ENCODE results near the gene CTSC.

CTSC gene

DNA sequence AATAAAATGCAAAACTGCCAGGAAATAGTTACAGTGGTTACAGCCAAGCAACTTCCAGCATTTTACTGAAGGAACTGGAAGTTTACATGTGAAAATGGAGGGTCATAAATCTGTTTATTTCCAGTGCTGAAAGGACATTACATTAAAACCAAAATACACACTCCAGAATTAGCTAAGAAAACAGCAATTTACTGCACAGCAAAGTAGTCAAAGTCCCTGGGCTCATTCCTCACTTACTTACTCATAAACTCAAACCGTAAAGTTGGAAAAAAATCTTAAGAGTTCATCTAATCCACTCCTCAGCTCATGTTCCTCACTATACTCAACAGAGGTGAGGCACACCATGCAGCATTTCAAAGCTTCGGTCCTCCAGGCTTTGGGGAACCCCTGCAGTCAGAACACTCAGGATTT is 17.4 kb downstream of the CTSC start:
- DNase-seq (ENCODE audit: low read depth), result peak; percentile 85
- no peak overlapping the region for H3K4me3 ChIP-seq (ENCODE audit: control insufficient read depth, low read depth, low read length)
- TF ChIP-seq, protein P1, sequence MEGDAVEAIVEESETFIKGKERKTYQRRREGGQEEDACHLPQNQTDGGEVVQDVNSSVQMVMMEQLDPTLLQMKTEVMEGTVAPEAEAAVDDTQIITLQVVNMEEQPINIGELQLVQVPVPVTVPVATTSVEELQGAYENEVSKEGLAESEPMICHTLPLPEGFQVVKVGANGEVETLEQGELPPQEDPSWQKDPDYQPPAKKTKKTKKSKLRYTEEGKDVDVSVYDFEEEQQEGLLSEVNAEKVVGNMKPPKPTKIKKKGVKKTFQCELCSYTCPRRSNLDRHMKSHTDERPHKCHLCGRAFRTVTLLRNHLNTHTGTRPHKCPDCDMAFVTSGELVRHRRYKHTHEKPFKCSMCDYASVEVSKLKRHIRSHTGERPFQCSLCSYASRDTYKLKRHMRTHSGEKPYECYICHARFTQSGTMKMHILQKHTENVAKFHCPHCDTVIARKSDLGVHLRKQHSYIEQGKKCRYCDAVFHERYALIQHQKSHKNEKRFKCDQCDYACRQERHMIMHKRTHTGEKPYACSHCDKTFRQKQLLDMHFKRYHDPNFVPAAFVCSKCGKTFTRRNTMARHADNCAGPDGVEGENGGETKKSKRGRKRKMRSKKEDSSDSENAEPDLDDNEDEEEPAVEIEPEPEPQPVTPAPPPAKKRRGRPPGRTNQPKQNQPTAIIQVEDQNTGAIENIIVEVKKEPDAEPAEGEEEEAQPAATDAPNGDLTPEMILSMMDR (conservative IDR thresholded peaks at IDR 0.05; ENCODE audit: control insufficient read depth, insufficient read depth, low read depth, low read length), result no peak

DNA sequence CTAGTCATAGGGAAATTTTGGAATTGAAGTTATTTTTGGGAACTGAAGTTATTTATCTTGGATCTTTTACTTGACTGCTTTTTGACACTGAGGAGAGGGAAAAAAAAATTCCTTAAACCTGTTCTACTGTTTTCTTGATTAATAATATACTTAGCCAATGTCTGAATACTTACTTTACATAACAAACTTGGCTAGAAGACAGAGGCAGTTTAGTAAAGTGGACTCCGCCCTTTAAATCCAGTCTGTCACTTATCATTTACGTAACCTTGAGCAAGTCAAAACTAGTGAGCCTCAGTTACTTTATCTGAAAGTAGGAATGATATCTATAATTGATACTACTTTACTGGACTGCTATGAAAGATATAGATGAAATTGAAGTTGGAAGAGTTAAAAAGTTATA is 19.5 kb downstream of the CTSC start:
- DNase-seq (ENCODE audit: low read depth), result no peak
- TF ChIP-seq, protein P1 (conservative IDR thresholded peaks at IDR 0.05; ENCODE audit: control insufficient read depth, insufficient read depth, low read depth, low read length), result no peak
- no peak overlapping the region for H3K4me3 ChIP-seq (ENCODE audit: control insufficient read depth, low read depth, low read length)

DNA sequence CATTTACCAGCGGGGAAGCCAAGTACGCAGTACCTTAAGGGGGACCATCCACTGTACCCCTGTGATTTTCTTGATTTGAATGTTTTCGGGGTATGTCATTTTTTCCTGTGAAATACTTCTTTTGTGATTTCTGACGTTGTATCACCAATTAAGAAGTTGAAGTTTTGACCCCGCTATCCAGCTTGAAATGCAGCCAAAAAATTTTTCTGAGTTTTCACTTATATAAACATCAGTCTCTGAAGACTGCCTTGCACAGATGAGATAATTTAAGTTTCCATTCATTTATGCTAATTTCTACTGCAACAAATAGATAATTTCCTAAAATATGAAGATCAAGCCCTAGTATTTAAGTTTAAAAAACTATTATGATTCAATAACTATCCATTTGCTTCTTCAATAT is 20.0 kb downstream of the CTSC start:
- H3K4me3 ChIP-seq (ENCODE audit: control insufficient read depth, low read depth, low read length), result no peak overlapping the region
- no peak for DNase-seq (ENCODE audit: low read depth)
- TF ChIP-seq, protein P1 (conservative IDR thresholded peaks at IDR 0.05; ENCODE audit: control insufficient read depth, insufficient read depth, low read depth, low read length), result no peak

DNA sequence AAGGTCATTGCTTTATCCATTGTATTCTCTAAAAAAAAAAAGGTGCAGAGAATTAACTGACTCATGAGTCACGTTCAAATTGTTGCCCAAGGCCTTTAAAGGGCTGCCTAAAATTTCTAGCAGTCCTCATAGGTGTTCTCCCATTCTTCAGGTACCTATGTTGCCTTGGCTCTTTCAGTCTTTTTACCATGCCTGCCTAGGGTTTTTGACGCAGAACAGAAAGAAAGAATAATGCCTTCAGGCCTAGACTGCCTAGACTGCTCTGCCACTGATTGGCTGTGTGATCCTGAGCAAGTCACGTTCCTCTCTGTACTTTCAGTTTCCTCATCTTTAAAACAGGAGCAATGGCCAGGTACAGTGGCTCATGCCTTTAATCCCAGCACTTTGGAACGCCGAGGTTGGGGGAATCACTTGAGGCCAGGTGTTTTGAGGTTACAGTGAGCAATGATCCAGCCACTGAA is 21.5 kb downstream of the CTSC start:
- H3K4me3 ChIP-seq (ENCODE audit: control insufficient read depth, low read depth, low read length), result no peak overlapping the region
- TF ChIP-seq, protein P1 (conservative IDR thresholded peaks at IDR 0.05; ENCODE audit: control insufficient read depth, insufficient read depth, low read depth, low read length), result no peak
- DNase-seq (ENCODE audit: low read depth), result no peak

DNA sequence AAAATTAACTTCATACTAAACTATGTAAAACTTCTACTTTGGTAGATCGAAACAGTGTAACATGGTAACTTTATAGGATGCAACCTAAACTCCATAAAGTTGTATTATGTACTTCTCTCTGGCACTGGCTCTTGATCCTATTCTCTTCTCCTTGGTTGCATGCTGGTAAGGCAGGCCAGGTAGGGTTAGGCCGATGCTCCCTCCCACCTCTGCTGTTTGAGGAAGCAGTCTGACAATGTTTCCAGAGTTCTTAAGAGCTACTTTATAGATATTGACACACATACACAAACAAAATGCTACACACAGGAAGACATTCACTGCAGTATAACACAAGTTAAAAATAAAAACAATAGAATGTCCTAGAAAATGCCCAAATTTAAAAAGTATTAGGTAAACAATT is 22.5 kb downstream of the CTSC start:
- TF ChIP-seq, protein P1 (conservative IDR thresholded peaks at IDR 0.05; ENCODE audit: control insufficient read depth, insufficient read depth, low read depth, low read length), result no peak
- DNase-seq (ENCODE audit: low read depth), result no peak
- H3K4me3 ChIP-seq (ENCODE audit: control insufficient read depth, low read depth, low read length), result no peak overlapping the region

DNA sequence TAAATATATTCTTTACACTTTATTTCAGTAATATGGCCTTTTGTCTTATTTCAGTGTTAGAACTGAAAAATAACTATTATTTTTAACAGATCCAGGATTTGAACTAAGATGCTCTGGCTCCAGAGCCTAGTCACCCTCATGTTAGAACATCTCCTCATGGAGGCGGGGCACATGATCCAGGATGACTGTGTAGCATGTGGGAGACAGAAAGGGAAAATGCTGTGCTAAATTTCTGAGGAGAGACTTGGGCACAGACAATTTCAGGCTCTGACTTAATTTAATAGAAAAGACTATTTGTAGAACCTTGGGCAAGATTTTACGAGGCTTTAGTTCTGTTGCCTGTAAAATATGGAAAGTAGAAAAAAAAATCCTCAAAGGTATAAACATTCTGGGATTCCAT is 24.1 kb downstream of the CTSC start:
- TF ChIP-seq, protein P1 (conservative IDR thresholded peaks at IDR 0.05; ENCODE audit: control insufficient read depth, insufficient read depth, low read depth, low read length), result no peak
- H3K4me3 ChIP-seq (ENCODE audit: control insufficient read depth, low read depth, low read length), result no peak overlapping the region
- peak; percentile 61 for DNase-seq (ENCODE audit: low read depth)

DNA sequence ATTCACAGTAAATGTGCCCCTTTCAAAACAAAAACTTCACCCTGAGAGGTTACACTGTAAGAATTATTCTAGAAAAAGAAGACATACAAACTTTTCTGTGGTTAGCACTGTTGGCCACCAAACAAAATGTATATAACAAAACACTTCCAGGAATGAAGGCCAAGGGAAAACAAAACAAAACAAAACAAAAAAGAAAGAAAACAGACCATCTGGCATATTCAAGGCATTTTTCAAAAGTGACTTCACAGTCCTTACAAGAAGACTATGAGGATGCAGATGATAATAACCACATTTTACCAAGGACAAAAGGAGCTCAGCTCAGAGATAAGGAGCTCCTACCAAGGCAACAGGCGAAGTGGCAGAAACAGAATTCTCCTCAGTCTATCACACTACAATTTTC is 24.9 kb downstream of the CTSC start:
- DNase-seq (ENCODE audit: low read depth), result peak; percentile 39
- TF ChIP-seq, protein P1 (conservative IDR thresholded peaks at IDR 0.05; ENCODE audit: control insufficient read depth, insufficient read depth, low read depth, low read length), result no peak
- H3K4me3 ChIP-seq (ENCODE audit: control insufficient read depth, low read depth, low read length), result no peak overlapping the region
